HG03575 (cell line): Measurements from ENCODE around the gene HIVEP2.

Experiments
- ATAC-seq: cut with Tn5 transposase; IDR thresholded peaks from one replicate; pipeline ENCODE4 v1.9.1; 2021; ENCODE audit not compliant: unreplicated experiment, insufficient number of reproducible peaks, low FRiP score; ENCODE audit errors: extremely low read depth

Gene HIVEP2

GRCh38 chr6:142773859-142774648 is 170.9 kb downstream of the HIVEP2 start:
- no peak for ATAC-seq

- ATAC-seq: no peak
These were observed 171.7 kb downstream of the HIVEP2 start for GRCh38 chr6:142773324-142773723.

GRCh38 chr6:142771162-142771561 is 173.8 kb downstream of the HIVEP2 start:
- no peak for ATAC-seq

GRCh38 chr6:142765306-142765705 is 179.7 kb downstream of the HIVEP2 start:
- ATAC-seq: no peak

GRCh38 chr6:142764311-142764710 is 180.7 kb downstream of the HIVEP2 start:
- ATAC-seq: no peak

GRCh38 chr6:142763205-142763604 is 181.8 kb downstream of the HIVEP2 start:
- ATAC-seq: no peak

- ATAC-seq: no peak
These were observed 183.2 kb downstream of the HIVEP2 start for GRCh38 chr6:142761756-142762155.

GRCh38 chr6:142760152-142760551 is 184.8 kb downstream of the HIVEP2 start:
- ATAC-seq: no peak

- ATAC-seq: no peak
These were observed 186.3 kb downstream of the HIVEP2 start for GRCh38 chr6:142758629-142759025.

GRCh38 chr6:142757852-142758628 is 186.9 kb downstream of the HIVEP2 start:
- no peak for ATAC-seq

- no peak for ATAC-seq
These were observed 188.8 kb downstream of the HIVEP2 start for GRCh38 chr6:142756215-142756630.

- ATAC-seq: no peak
These were observed 191.8 kb downstream of the HIVEP2 start for GRCh38 chr6:142753196-142753595.

- no peak for ATAC-seq
These were observed 192.6 kb downstream of the HIVEP2 start for GRCh38 chr6:142752348-142752747.

GRCh38 chr6:142751452-142751851 is 193.5 kb downstream of the HIVEP2 start:
- ATAC-seq: no peak

- ATAC-seq: no peak
These were observed 194.0 kb downstream of the HIVEP2 start for GRCh38 chr6:142750998-142751397.

- no peak for ATAC-seq
These were observed 195.4 kb downstream of the HIVEP2 start for GRCh38 chr6:142749556-142749955.

- no peak for ATAC-seq
These were observed 198.5 kb downstream of the HIVEP2 start for GRCh38 chr6:142746524-142746923.

- no peak for ATAC-seq
These were observed 200.1 kb downstream of the HIVEP2 start for GRCh38 chr6:142744836-142745235.

- ATAC-seq: no peak
These were observed 204.5 kb downstream of the HIVEP2 start for GRCh38 chr6:142740449-142740848.

- no peak for ATAC-seq
These were observed 206.2 kb downstream of the HIVEP2 start for GRCh38 chr6:142738731-142739130.
